Esophagus muscularis mucosa (tissue), 4 donors: ENCODE measurements around the gene AK5.

Experiments
- EP300 ChIP-seq: sonication (generic); formaldehyde crosslinking; IDR thresholded peaks from one replicate; pipeline ENCODE4 v1.6.1; 2017; ENCODE audit warnings: antibody characterized with exemption
- POLR2A ChIP-seq: fragments of 450-650 bp; IDR thresholded peaks from one replicate; pipeline ENCODE4 v1.6.1; 2017; ENCODE audit warnings: antibody characterized with exemption, moderate library complexity, mild to moderate bottlenecking, low read depth
- TF ChIP-seq, protein P1 (sequence below), 3 experiments: fragments of 200-600 bp in 2 of 3; fragments of 450-650 bp in 1 of 3; sonication (generic) in 2 of 3; IDR thresholded peaks; one replicate each; pipeline ENCODE4 v1.5.1; 2017 to 2019; ENCODE audit warnings: antibody characterized with exemption in 3 of 3, mild to moderate bottlenecking in 2 of 3, moderate library complexity in 1 of 3

- TF ChIP-seq, protein P1, sequence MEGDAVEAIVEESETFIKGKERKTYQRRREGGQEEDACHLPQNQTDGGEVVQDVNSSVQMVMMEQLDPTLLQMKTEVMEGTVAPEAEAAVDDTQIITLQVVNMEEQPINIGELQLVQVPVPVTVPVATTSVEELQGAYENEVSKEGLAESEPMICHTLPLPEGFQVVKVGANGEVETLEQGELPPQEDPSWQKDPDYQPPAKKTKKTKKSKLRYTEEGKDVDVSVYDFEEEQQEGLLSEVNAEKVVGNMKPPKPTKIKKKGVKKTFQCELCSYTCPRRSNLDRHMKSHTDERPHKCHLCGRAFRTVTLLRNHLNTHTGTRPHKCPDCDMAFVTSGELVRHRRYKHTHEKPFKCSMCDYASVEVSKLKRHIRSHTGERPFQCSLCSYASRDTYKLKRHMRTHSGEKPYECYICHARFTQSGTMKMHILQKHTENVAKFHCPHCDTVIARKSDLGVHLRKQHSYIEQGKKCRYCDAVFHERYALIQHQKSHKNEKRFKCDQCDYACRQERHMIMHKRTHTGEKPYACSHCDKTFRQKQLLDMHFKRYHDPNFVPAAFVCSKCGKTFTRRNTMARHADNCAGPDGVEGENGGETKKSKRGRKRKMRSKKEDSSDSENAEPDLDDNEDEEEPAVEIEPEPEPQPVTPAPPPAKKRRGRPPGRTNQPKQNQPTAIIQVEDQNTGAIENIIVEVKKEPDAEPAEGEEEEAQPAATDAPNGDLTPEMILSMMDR (IDR thresholded peaks at IDR 0.05), result no peak
- no peak for TF ChIP-seq EP300
- no peak for TF ChIP-seq POLR2A
These were observed 278.9 kb downstream of the AK5 start for GRCh38 chr1:77560741-77561140.
